GM15510 (cell line): ENCODE measurements around the gene TEC.

Experiments
- POLR2A ChIP-seq: IDR thresholded peaks from 3 replicates; pipeline ENCODE4 v1.6.1; 2011; ENCODE audit warnings: borderline replicate concordance; ENCODE audit not compliant: insufficient read length; ENCODE audit errors: extremely low read depth

Gene TEC

DNA sequence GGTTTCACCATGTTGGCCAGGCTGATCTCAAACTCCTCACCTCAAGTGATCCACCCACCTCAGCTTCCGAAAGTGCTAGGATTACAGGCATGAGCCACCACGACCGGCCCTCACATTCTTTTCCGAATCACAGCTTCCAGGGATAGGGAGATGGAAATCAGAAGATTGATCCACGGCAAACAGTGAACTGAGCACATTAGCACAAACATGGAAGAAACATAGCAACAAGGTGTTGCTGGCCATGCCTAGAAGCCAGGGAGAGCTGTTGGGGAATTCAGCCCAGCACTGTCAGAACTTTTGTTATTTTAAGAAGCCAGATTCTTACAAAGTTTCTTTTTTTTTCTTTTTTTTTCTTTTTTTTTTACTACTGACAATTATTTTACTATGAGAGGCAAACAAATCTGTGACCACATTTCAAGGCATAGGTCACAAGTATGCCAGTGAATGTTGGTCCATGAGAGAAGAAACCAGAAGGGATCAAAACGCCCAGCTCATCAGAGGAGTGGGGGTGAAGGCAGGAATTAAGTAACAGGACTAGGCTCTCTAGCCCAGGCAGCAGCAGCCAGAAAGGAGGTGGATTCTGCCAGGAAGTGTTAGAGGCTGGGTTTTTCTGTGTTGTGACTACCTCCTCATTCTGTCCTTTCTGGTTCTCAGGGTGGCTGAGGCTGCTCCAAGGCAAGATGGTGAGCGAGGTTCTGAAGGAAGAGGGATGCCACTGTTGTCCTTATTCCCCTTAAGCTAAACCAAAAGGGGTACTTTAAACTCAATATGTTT is 44.1 kb downstream of the TEC start:
- TF ChIP-seq POLR2A = no peak

DNA sequence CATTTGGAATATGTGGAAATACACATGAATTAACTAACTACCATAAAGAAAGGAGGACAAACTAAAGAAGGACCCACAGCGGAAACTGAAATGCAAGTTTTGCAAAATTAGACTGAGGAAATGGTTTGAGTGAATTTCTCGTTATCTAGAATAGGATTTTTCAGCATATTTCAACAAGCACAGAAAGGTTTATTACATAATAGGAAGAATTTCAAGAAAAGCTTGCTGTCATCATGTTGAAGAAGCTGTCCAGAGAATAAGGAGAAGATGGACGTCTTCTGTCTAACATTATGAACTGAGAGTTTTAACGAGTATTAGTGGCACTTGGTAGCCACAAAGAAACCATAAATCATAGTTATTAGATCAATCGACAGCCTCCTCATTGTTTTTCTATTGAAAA is 45.0 kb downstream of the TEC start:
- no peak for TF ChIP-seq POLR2A

DNA sequence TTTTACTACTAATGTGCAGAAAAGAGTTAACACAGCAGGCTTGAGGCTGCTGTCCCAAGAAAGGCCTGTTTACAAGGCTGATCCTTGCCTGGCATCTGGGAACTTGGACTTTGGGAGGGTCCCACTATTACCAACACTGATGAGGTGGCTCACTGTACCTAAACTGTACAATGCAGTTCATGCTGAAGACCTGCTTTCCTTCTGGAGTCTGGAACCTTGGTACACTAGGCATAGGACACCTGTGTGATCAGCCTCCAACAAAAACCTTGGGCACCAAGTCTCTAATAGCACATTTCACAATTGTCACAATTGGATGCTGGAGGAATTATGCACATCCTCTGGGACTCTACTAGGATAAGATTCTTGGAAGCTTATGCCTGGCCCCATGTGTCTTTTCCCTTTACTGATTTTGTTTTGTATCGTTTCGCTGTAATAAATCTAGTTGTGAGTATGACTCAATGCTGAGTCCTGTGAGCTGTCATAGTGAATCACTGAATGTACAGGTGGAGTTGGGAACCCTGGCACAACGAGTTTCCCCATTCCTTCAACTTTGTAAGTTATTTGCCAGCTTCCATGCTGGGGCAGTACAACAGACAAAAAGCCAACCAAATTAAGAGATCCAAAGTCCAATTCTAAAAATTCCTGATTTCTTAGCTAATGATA is 45.9 kb downstream of the TEC start:
- no peak for TF ChIP-seq POLR2A

DNA sequence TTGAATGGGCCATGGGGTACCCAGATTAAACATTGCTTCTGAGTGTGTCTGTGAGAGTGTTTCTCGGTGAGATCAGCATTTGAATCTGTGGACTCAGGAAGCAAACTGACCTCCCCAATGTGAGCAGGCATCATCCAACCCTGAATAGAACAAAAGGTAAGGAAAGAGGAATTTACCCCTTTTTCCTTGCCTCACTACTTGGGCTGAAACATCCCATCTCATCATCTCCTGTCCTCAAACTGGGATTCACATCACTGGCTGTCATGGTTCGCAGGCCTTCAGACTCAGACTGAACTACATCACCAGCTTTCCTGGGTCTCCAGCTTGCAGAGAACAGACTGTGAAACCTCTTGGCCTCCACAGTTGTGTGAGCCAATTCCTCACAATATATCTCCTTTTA is 47.1 kb downstream of the TEC start:
- TF ChIP-seq POLR2A = no peak

DNA sequence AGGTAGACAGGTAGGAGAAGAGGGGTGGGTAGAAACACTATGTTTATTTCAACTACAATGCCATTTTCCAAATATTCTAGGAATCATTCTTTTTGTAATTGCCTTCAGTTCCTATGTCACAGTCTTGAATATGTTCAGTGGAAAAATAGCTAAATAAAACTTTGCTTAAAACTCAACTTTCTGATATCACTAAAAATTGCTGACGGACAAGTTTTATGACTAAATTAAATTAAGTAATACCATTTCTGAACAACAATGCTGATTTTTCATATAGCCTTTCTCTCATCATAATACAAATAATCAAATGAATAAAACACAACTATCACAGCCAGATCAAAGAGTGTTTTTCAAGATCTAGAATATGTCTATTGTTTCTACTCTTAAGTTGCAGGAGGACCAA is 53.1 kb downstream of the TEC start:
- TF ChIP-seq POLR2A = no peak

DNA sequence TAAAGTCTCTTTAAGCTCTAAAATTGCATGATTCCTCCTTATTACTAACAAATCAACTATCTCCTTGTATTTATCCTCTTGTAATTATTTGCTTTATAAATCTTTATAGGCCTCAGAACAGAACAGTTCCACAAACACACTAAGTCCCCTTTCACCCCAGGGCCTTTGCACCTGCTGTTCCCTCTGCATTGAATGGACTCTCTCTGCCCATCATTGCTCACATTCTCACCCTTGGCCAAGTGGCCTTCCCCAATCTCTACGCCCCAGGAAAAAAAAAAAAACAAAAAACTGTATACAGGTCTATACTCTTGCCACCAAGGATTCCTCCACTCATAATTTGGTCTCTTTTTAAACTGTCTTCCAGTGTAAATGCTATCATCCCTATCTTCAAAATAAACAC is 53.7 kb downstream of the TEC start:
- TF ChIP-seq POLR2A = no peak

DNA sequence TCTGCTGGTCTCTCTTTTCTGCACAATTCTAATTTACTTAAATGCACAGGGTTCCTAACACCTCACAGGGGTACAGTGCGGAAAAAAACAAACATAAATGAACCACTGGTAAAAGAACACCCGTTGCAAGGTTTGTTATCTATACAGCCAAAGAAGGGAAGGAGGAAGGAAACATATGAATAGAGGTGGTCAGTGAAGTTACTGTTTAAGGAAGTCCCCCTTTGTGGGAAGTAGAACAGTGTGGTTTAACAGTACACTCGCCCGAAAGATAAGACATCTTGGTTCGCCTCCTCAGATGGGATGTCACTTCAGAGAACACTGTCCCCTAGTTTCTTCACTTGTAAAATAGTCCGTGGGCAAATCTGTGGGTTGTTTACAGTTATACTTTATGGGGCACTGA is 57.5 kb downstream of the TEC start:
- TF ChIP-seq POLR2A = peak; percentile 23

DNA sequence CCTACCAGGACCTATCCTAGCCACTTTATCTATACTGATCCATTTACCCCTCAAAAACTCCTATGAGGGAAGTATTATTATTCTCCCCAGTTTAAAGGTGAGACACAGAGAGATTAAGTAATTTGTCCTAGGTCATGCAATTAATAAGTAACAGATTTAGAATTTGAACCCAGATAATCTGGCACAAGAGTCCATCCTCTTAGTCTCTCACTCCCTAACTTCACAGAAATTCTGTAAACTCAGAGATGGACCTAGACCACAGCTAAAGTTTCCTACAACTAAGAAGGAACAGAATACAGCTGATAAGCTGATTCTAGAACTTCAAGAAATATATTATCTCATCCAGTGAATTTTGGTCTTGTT is 58.7 kb downstream of the TEC start:
- TF ChIP-seq POLR2A = no peak

DNA sequence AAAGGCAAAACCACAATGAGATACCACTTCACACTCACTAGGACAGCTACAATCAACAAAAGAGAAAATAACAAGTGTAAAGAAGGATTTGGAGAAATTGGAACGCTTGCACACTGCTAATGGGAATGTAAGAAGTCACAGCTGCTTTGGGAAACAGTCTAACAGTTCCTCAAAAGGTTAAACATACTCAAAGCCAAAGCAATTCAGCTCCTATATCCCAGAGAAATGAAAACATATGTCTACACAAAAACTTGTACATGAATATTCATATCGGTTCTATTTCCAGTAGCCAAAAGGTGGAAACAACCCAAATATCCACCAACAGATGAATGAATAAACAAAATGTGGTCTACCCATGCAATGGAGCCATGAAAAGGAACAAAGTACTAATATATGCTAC is 64.0 kb downstream of the TEC start:
- no peak for TF ChIP-seq POLR2A

DNA sequence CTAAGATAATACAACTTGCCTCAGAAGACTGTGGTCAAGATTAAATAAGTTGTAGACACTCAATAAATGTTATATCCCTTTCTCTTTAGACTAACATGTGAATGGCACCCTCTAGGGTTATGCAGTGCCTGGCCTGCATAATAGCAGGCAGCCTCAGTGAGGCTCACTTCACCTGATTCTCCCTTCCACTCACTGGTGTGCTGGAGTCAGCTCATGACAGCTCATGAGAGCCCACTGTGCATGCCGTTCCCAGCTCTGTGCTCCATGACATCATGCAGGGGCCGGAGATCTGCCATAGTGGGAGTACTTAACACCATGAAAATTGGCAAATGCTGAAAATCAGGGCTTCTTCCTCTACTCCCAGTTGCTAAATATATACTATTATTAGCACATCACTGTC is 64.5 kb downstream of the TEC start:
- no peak for TF ChIP-seq POLR2A

DNA sequence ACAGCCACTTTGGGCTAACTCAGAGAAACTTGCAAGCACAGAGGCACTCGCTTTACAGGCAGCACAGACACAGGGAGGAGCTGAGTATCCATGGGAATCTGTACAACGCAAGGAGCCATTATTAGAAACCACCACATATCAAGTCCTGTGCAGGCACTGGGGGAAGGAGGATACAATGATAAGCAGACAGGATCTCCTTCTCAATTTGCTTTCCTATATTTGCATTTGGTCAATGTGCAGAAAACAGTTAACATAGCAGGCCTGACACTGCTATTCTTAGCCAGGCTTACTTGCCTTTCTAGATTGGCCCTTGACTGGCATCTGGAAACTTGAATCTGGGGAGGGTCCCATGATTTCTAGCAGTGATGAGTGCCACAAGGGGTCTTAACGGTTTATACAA is 65.8 kb downstream of the TEC start:
- no peak for TF ChIP-seq POLR2A

DNA sequence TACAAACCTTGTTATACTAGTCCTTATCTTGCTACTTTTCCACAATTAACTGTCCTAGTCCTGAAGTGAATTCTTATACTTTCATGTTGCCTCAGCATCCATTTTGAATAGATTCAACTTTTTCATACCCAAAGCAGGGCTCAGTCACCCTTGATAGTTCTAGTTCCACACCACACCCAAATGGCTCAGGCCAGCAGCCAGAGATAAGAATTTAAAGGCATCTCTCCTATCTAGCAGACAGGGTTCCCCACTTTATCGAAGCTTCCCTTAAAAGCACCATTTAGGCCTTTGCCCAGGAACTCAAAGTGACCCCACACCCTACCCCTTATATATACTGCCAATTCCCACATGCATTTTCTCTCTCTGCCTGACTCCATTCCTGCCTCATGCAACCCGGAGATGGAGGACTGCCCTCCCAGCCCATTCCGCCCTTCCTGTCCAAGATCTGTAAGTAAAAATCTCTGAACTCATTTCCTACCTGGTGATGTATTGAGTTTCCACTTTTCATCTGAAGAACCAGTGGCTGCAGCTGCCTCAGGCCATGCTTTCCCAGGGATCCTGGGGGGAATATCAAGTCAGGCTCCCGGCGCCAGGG is 71.9 kb downstream of the TEC start:
- TF ChIP-seq POLR2A = no peak

DNA sequence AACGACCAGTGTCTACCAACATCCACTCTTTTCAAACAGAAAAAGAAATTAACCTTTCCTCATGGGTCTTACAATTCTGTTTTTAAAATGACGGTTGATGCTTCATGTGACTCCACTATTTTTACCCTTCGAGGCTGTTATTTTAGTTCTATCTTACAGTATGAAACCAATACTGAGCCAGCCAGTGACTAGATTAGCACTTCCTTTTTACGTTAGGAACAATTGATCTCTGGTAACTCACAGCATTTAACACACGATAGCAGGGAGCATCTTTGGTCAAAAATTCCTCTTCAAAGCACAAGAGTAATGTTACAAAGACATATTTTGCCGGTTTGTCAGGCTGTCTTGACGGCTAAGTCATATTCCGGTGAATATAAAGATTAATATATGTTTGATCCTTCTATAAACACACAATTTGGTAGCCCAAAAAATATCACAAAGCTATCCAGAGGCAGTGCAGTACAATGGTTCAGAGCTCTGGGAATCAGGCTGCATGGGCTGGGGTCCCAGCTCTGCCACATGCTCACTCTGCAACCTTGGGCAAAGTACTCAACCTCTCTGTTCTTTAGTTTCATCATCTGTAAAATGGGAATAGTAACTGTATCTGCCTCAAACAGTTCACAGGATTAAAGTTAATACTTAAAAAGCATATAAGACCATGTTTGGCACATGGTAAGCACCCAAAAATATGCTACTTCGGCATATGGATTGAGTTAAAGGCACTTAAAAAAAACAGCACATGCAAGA is 72.7 kb downstream of the TEC start:
- TF ChIP-seq POLR2A = peak; percentile 30

DNA sequence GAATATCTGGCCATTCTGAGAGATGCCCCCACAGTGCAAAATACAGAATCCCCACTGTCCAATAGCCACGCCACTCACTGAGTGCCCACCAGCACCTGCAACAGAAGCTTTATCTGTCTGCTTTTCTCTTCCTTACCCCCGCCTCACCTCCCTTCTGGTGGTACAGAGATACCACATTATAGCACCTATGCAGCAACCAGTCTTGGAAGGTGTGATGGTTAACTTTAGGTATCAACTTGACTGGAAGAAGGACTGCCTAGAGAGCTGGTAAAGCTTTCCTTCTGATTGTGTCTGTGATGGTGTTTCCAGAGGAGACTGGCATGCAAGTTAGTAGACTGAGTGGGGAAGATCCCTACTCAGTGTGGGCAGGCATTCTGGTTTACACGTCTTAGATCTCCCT is 73.8 kb downstream of the TEC start:
- no peak for TF ChIP-seq POLR2A

DNA sequence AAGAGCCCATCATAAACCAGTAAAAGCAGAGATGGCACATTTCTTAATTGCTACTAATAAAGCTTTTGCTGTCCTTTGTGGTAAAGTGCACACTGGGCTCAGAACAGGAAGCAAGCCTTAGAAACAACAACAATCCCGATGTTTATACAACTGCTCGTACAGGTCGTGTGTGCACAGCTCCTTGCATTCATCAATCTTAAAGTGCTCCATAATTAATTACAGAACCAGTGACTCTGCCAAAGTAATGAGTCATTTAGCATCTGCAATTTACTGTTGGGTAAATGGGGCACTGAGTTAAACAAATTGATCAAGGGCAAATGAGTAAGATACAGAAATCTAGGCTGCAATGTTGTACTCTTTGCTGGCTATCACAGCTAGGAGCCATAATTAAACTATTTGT is 74.3 kb downstream of the TEC start:
- no peak for TF ChIP-seq POLR2A
